Type B pancreatic cell (in vitro differentiated cells): ENCODE measurements around the gene LMAN1L. TPM values are rescaled to one million over a fixed set of nuclear protein-coding genes. Genes with fewer than 3 reads are reported as not detected.
A peak's percentile ranks its signal among the peaks of the same experiment; 100 is the strongest.

Source experiments
- DNase-seq: peaks from one replicate; pipeline ENCODE4 v3.0.0; 2021; ENCODE audit warnings: mixed read lengths; ENCODE audit not compliant: unreplicated experiment; ENCODE audit errors: extremely low spot score
- H3K27ac Mint-ChIP-seq: 2 replicates; pipeline ENCODE4 v1.8.0; 2021; ENCODE audit warnings: mild to moderate bottlenecking, mixed read lengths
- H3K27me3 Mint-ChIP-seq: 2 replicates; pipeline ENCODE4 v1.8.0; 2021; ENCODE audit warnings: mixed read lengths
- H3K36me3 Mint-ChIP-seq: 2 replicates; pipeline ENCODE4 v1.8.0; 2021; ENCODE audit warnings: mixed read lengths
- H3K4me1 Mint-ChIP-seq: one replicate; pipeline ENCODE4 v1.8.0; 2021; ENCODE audit warnings: mixed read lengths; ENCODE audit not compliant: unreplicated experiment
- H3K4me3 Mint-ChIP-seq: 2 replicates; pipeline ENCODE4 v1.8.0; 2021; ENCODE audit warnings: mild to moderate bottlenecking, mixed read lengths
- H3K9me3 Mint-ChIP-seq: 2 replicates; pipeline ENCODE4 v1.8.0; 2021; ENCODE audit warnings: mixed read lengths
- total RNA-seq: library from RNA; stranded (reverse); gene quantifications from 2 replicates; pipeline ENCODE4 v1.2.1, GENCODE V29; 2021; ENCODE audit warnings: low replicate concordance
- TF ChIP-seq, protein P1 (sequence below): fragments of 200-600 bp; sonication (generic); conservative IDR thresholded peaks from 2 replicates; pipeline ENCODE4 v1.5.0; 2021; ENCODE audit warnings: antibody characterized with exemption, mild to moderate bottlenecking

The LMAN1L gene
- total RNA-seq, 1 donor from 2014 or later = not detected

DNA sequence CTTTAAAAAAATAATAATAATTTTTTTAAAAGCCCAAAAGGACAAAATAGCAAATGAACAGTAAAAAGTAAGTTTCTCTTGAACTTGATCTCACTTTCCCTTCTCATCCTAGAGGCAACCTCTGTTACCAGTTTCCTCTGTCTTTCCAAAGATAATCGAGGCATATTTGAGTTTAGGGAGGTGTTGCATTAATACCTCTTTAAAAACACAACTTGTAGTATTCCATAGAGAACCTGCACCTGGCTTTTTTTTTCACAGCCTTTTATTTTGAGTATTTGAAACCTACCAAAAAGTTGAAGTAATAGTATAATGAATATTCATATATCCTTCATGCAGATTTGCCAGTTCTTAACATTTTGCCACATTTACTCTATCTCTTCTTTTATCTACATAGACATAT is 21.6 kb upstream of the LMAN1L start:
- no peak for DNase-seq
- Mint-ChIP-seq H3K27me3 (no peaks in the 10 kb centered on the region), H3K36me3 (no peaks in the 10 kb centered on the region), H3K4me3 (no peak overlapping the region), H3K9me3 (no peaks in the 10 kb centered on the region), H3K27ac (peak overlapping the region; percentile 12), H3K4me1 (peaks cover 51% of the 10 kb centered on the region)
- TF ChIP-seq, protein P1, sequence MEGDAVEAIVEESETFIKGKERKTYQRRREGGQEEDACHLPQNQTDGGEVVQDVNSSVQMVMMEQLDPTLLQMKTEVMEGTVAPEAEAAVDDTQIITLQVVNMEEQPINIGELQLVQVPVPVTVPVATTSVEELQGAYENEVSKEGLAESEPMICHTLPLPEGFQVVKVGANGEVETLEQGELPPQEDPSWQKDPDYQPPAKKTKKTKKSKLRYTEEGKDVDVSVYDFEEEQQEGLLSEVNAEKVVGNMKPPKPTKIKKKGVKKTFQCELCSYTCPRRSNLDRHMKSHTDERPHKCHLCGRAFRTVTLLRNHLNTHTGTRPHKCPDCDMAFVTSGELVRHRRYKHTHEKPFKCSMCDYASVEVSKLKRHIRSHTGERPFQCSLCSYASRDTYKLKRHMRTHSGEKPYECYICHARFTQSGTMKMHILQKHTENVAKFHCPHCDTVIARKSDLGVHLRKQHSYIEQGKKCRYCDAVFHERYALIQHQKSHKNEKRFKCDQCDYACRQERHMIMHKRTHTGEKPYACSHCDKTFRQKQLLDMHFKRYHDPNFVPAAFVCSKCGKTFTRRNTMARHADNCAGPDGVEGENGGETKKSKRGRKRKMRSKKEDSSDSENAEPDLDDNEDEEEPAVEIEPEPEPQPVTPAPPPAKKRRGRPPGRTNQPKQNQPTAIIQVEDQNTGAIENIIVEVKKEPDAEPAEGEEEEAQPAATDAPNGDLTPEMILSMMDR = no peak

DNA sequence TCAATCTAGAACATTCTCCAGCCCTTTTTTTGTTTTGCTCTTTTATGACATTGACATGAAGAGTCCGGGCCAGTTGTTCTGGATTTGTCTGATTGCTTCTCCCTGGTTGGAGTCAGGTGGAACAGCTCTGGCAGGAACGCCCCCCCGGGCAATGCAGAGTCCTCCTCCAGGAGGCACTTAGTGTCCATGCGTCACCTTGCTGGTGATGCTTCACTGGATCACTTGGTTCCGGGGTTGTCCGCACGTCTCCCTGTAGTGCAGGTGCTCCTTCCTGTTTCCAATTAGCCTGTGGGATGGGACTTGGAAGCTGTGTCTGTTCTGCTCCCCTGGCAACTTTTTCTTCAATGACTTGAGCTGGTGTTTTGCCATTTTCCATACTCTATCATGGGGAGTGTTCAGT is 21.0 kb upstream of the LMAN1L start:
- TF ChIP-seq, protein P1 = no peak
- Mint-ChIP-seq H3K27me3 (no peaks in the 10 kb centered on the region), H3K27ac (peak overlapping the region; percentile 12), H3K9me3 (no peaks in the 10 kb centered on the region), H3K4me1 (peaks cover 51% of the 10 kb centered on the region), H3K36me3 (no peaks in the 10 kb centered on the region), H3K4me3 (peak overlapping the region; percentile 0)
- DNase-seq = no peak

DNA sequence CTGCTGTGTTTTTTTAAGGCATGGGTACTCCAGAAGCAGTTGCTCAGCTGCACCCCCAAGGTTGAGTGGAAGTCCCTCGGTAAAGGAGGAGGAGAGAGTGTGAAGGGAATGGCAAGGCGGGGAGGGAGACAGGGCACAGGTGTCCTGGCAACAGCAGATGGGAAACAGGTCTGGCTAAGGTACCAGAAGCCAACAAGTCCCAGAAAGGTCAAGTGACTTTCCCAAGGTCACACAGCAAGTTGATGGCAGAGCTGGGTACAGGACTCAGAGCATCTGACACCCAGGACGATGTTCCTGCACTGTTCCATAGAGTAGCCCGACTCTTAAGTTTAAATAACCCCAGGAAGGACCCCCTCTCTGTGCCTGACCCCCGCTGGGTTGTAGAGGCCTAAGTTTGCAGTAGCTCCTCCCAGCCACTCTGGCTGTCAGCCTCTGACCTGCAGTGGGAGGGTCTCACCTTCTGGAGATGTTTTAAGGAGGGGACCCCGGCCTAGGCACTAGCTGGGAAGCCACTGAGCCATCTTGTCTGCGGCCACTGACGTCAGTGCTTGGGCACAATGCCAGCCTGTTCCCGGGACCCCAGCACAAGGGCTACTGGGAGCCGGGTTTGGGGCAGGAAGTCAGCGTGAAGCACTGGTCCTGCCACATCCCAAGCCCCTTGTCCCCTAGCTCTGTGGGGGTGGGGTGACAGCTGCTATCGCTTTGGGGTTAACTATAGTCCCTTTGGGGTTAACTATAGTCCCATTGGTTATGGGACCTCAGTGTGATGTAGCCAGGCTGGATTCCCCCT is 20.2 kb upstream of the LMAN1L start:
- H3K4me1 Mint-ChIP-seq = peaks cover 47% of the 10 kb centered on the region
- H3K27ac Mint-ChIP-seq = peak overlapping the region; percentile 12
- no peak for DNase-seq
- TF ChIP-seq, protein P1 = no peak
- no peaks in the 10 kb centered on the region for H3K36me3 Mint-ChIP-seq
- no peaks in the 10 kb centered on the region for H3K27me3 Mint-ChIP-seq
- peak overlapping the region; percentile 0 for H3K4me3 Mint-ChIP-seq
- H3K9me3 Mint-ChIP-seq = no peaks in the 10 kb centered on the region

DNA sequence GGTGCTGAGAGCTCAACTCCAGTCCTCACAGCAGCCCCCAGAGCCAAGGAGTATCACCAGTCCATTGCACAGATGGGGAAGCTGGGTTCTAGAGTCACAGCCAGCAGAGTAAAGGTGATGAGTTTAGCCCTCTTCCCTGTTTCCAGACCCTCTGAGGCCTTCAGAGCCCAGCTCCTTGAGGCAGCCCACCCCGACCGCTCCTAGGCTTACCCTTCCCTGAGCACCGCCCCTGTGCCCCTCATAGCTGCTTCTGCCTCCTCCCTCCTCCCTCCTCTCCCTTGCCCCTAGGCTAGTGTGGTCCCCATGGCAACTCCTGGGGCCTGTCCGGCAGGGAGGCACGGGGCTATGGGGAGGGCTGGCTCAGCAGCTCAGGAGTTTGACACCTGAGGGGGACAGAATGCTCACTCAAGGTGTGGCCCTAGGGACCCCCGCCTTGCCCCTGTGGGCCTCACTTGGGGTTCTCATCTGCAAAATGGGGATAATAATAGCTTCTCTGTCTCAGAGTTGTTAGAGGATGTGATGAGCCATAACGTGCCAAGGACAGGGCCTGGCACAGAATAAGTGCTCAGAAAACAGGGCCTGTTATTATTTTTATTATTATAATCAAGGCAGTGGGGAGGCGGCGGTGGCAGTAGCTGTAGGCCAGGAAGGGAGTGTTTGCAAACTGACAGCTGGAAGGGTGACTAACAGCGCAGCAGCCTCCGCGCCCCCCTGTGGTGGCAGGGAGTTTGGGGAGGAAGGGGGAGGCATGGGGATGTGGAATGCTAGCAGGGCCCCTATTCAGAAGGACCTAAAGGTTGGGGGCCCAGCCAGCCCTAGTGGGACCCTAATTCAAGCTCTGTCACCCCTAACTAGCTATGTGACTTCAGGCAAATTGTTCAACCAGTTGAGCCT is 19.3 kb upstream of the LMAN1L start:
- peaks cover 38% of the 10 kb centered on the region for H3K4me1 Mint-ChIP-seq
- H3K27me3 Mint-ChIP-seq = no peaks in the 10 kb centered on the region
- H3K27ac Mint-ChIP-seq = no peak overlapping the region
- H3K4me3 Mint-ChIP-seq = no peak overlapping the region
- no peak for DNase-seq
- no peaks in the 10 kb centered on the region for H3K9me3 Mint-ChIP-seq
- H3K36me3 Mint-ChIP-seq = no peaks in the 10 kb centered on the region
- TF ChIP-seq, protein P1 = peak; percentile 18

DNA sequence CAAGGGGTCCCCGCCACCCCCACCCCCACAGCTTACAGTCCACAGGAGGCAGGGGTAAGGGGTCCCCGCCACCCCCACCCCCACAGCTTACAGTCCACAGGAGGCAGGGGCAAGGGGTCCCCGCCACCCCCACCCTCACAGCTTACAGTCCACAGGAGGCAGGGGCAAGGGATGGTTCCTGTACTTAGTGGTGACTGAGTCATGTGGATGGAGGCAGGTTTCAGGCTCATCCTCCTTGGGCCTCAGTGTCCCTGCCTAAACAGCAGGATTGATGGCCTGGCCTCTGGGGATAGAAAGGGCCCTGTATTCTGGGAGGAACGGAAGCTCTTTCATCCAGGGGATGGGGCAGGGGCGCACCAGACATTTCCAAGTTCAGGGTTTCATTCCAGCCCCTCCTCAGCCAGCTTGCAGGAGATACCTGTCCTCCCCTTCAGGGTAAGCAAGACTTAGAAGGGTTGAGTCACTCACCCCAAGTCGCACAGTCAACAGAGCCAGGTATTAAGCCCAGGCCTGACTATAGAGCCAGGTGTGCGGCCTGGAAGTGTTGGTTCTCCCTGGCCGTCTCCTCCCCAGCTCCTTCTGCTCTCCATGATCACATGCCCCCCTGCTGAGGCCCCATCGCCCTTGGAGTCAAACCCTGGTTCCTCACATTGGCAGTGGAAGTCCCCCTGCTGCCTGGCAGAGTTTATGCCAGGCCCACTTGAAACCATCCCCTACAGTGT is 18.2 kb upstream of the LMAN1L start:
- DNase-seq = no peak
- TF ChIP-seq, protein P1 = no peak
- no peaks in the 10 kb centered on the region for H3K27me3 Mint-ChIP-seq
- no peak overlapping the region for H3K27ac Mint-ChIP-seq
- no peaks in the 10 kb centered on the region for H3K9me3 Mint-ChIP-seq
- no peaks in the 10 kb centered on the region for H3K36me3 Mint-ChIP-seq
- H3K4me3 Mint-ChIP-seq = no peak overlapping the region
- H3K4me1 Mint-ChIP-seq = peaks cover 29% of the 10 kb centered on the region
